Mesothelial cell of epicardium (in vitro differentiated cells): Measurements from ENCODE around the gene CALML3. TPM values are rescaled to one million over a fixed set of nuclear protein-coding genes. Genes with fewer than 3 reads are reported as not detected.

Source experiments
- DNase-seq, 2 experiments: peaks; one replicate each; pipeline ENCODE4 v3.0.0; 2021; ENCODE audit warnings: low spot score in 2 of 2; ENCODE audit not compliant: unreplicated experiment in 2 of 2
- H3K27ac Mint-ChIP-seq: 2 replicates; pipeline ENCODE4 v1.8.0; 2021; ENCODE audit warnings: mixed read lengths
- H3K27me3 Mint-ChIP-seq: 2 replicates; pipeline ENCODE4 v1.8.0; 2021; ENCODE audit warnings: low read depth, mixed read lengths
- H3K36me3 Mint-ChIP-seq: 2 replicates; pipeline ENCODE4 v1.8.0; 2021; ENCODE audit warnings: mixed read lengths
- H3K4me1 Mint-ChIP-seq: 2 replicates; pipeline ENCODE4 v1.8.0; 2021; ENCODE audit warnings: mixed read lengths
- H3K4me3 Mint-ChIP-seq: 2 replicates; pipeline ENCODE4 v1.8.0; 2021; ENCODE audit warnings: mild to moderate bottlenecking, moderate library complexity, mixed read lengths
- H3K9me3 Mint-ChIP-seq: 2 replicates; pipeline ENCODE4 v1.8.0; 2021; ENCODE audit warnings: mixed read lengths
- total RNA-seq: library from RNA; stranded (reverse); gene quantifications from 3 replicates; pipeline ENCODE4 v1.2.1, GENCODE V29; 2021
- TF ChIP-seq, protein P1 (sequence below): fragments of 200-600 bp; sonication (generic); IDR thresholded peaks from one replicate; pipeline ENCODE4 v1.5.0; 2021; ENCODE audit warnings: antibody characterized with exemption; ENCODE audit not compliant: unreplicated experiment

The CALML3 gene
- total RNA-seq, 1 donor from 2014 or later = 0.07 TPM

DNA sequence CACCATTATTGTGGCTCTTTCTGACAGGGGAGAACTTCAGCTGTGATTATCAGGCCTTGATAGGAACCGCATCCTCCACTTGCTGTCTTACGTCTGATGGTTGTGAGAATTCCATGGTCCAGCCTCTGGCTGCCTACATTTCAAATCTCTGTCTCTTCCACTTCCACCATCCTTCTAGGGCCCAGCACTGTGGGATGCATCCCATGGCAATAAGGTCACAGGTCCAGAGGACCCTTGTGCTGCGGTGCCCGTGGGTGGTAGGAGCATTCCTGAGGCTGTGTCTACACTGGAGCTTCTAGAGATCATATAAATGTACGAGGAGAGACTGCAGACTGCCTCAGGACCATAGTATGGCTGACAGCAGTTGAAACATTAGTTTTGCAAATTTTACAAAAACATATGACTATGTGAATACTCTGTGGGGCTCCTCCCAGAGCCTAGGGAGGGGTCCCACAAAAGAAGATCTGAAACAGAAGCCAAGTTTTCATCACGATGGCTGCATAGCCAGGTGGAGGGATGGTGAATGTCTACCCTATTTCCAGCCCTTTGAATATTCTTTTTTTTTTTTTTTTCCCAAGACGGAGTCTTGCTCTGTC, 11.8 kb downstream of the CALML3 start:
- H3K27ac Mint-ChIP-seq = no peak overlapping the region
- peaks cover 2% of the 10 kb centered on the region for H3K36me3 Mint-ChIP-seq
- H3K4me3 Mint-ChIP-seq = no peak overlapping the region
- no peaks in the 10 kb centered on the region for H3K27me3 Mint-ChIP-seq
- TF ChIP-seq, protein P1, sequence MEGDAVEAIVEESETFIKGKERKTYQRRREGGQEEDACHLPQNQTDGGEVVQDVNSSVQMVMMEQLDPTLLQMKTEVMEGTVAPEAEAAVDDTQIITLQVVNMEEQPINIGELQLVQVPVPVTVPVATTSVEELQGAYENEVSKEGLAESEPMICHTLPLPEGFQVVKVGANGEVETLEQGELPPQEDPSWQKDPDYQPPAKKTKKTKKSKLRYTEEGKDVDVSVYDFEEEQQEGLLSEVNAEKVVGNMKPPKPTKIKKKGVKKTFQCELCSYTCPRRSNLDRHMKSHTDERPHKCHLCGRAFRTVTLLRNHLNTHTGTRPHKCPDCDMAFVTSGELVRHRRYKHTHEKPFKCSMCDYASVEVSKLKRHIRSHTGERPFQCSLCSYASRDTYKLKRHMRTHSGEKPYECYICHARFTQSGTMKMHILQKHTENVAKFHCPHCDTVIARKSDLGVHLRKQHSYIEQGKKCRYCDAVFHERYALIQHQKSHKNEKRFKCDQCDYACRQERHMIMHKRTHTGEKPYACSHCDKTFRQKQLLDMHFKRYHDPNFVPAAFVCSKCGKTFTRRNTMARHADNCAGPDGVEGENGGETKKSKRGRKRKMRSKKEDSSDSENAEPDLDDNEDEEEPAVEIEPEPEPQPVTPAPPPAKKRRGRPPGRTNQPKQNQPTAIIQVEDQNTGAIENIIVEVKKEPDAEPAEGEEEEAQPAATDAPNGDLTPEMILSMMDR = no peak
- DNase-seq = no peak
- H3K9me3 Mint-ChIP-seq = peaks cover 5% of the 10 kb centered on the region
- peaks cover 30% of the 10 kb centered on the region for H3K4me1 Mint-ChIP-seq

DNA sequence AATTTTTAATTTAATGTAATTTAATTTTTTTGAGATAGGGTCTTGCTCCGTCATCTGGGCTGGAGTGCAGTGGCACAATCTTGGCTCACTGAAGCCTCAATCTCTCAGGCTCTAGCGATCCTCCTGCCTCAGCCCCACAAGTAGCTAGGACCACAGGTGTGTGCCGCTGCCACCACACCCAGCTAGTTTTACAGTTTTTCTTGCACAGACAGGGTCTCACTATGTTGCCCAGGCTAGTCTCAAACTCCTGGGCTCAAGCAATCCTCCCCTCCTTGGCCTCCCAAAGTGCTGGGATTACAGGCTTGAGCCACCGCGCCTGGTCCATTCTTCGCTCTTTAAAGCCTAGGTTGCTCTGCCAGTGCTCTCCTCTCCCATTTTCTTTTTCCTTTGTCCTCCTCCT, 12.9 kb downstream of the CALML3 start:
- TF ChIP-seq, protein P1 = no peak
- peak overlapping the region; percentile 92 for H3K27ac Mint-ChIP-seq
- peaks cover 30% of the 10 kb centered on the region for H3K4me1 Mint-ChIP-seq
- DNase-seq = peak in 1 of 2 experiments; percentile 3
- H3K4me3 Mint-ChIP-seq = no peak overlapping the region
- H3K36me3 Mint-ChIP-seq = peaks cover 5% of the 10 kb centered on the region
- H3K9me3 Mint-ChIP-seq = peaks cover 11% of the 10 kb centered on the region
- no peaks in the 10 kb centered on the region for H3K27me3 Mint-ChIP-seq

DNA sequence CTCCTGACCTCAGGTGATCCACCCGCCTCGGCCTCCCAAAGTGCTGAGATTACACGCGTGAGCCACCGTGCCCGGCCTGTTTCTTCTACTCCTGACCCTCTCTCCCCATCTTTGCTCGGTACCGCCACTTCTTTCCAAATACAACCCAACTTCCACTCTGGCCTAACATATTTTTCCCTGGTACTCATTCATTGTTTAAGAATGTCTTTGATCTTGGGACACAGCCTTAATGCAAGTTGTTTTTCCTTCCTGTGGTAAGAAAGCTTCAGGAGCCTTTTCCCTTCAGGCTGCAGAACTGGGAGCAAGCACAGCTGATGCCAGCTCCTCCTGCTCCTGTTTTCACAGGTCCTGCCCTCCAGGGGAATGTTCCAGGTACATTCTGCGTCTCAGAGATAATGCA, 13.7 kb downstream of the CALML3 start:
- peak overlapping the region; percentile 92 for H3K27ac Mint-ChIP-seq
- peaks cover 5% of the 10 kb centered on the region for H3K36me3 Mint-ChIP-seq
- TF ChIP-seq, protein P1 = no peak
- no peaks in the 10 kb centered on the region for H3K27me3 Mint-ChIP-seq
- peak in 1 of 2 experiments; percentile 5 for DNase-seq
- peaks cover 29% of the 10 kb centered on the region for H3K4me1 Mint-ChIP-seq
- no peak overlapping the region for H3K4me3 Mint-ChIP-seq
- H3K9me3 Mint-ChIP-seq = peaks cover 15% of the 10 kb centered on the region

DNA sequence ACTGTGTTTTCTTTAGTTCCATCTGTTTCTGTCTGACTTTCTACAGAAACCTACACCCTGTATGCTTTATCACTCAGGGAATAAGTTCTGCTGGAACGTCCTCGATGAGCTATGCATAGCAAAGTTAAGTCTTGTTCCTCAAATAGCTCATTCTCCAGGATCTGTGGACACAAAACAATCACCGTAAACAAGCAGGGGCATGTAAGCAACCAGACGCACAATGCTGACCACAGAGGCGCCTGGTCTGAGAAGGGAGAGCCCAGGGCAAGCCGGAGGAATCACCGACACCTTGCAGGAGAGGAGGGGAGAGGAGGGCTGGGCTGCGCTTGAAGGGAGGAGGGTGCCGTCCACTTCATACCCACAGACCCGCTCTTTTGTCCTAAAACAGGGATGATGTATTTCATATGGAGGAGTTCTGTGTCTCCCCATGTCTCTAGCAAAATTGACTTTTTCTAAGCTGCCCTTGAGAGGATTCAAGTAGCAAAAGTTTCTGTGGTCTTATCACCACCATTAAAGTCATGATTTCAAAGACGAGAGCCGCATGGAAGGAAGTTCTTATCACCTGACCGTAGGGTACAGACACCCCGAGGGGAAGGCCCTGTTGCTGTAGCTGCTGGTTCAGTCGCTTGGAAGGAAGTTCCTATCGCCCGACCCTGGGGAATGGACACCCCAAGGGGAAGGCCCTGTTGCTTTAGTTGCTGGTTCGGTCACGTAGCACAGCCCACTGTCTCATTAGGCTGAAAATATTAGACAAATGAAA, 14.3 kb downstream of the CALML3 start:
- TF ChIP-seq, protein P1 = no peak
- H3K4me3 Mint-ChIP-seq = no peak overlapping the region
- peaks cover 8% of the 10 kb centered on the region for H3K36me3 Mint-ChIP-seq
- no peaks in the 10 kb centered on the region for H3K27me3 Mint-ChIP-seq
- DNase-seq = peak in 1 of 2 experiments; percentile 4
- H3K4me1 Mint-ChIP-seq = peaks cover 26% of the 10 kb centered on the region
- peak overlapping the region; percentile 92 for H3K27ac Mint-ChIP-seq
- peaks cover 19% of the 10 kb centered on the region for H3K9me3 Mint-ChIP-seq

DNA sequence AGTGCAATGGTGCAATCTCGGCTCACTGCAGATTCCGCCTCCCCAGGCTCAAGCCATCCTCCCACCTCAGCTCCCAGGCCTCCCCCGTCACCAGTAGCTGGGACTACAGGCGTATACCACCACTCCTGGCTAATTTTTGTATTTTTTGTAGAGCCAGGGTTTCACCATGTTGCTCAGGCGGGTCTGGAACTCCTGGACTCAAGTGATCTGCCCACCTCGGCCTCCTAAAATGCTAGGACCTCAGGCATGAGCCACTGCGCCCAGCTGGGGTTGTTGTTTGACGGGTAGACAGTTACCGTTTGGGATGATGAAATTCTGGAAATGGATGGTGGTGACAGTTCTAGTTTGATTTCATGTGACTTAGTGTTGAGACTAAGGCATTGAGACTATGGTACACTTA, 15.3 kb downstream of the CALML3 start:
- H3K36me3 Mint-ChIP-seq = peaks cover 8% of the 10 kb centered on the region
- H3K4me3 Mint-ChIP-seq = no peak overlapping the region
- H3K9me3 Mint-ChIP-seq = peaks cover 22% of the 10 kb centered on the region
- no peaks in the 10 kb centered on the region for H3K27me3 Mint-ChIP-seq
- DNase-seq = no peak
- peaks cover 19% of the 10 kb centered on the region for H3K4me1 Mint-ChIP-seq
- H3K27ac Mint-ChIP-seq = no peak overlapping the region
- TF ChIP-seq, protein P1 = no peak
